CD4-positive, CD25-positive, alpha-beta regulatory T cell (primary cell): ENCODE measurements around the gene CST9. TPM values are rescaled to one million over a fixed set of nuclear protein-coding genes. Genes with fewer than 3 reads are reported as not detected.

Experiments
- ATAC-seq, 2 donors: fragments of 150-1000 bp; cut with Tn5 transposase; one replicate each; pipeline ENCODE4 v1.10.0; 2021; ENCODE audit warnings: low read depth in 2 of 2, moderate number of reproducible peaks in 2 of 2, moderate library complexity in 1 of 2
- DNase-seq, 3 donors: peaks; one replicate each; pipeline versions ENCODE4 v3.0.0 to v3.0.0-alpha.2; 2012 to 2022; ENCODE audit warnings: mixed read lengths in 1 of 3
- H3K27ac ChIP-seq: one replicate; pipeline ENCODE4 v1.7.0; 2013; ENCODE audit warnings: mild to moderate bottlenecking, low read length; ENCODE audit not compliant: insufficient read depth, poor library complexity, severe bottlenecking
- H3K27me3 ChIP-seq: one replicate; pipeline ENCODE4 v1.7.0; 2013; ENCODE audit warnings: low read length; ENCODE audit not compliant: control insufficient read depth, insufficient read depth
- H3K36me3 ChIP-seq: one replicate; pipeline ENCODE4 v1.7.0; 2013; ENCODE audit warnings: mild to moderate bottlenecking, low read length, moderate library complexity; ENCODE audit not compliant: control insufficient read depth, insufficient read depth
- H3K4me1 ChIP-seq: 2 replicates; pipeline ENCODE4 v1.7.0; 2013; ENCODE audit warnings: mild to moderate bottlenecking, low read length; ENCODE audit not compliant: insufficient read depth, control insufficient read depth, poor library complexity, severe bottlenecking
- H3K4me3 ChIP-seq: one replicate; pipeline ENCODE4 v1.7.0; 2013; ENCODE audit warnings: low read depth, mild to moderate bottlenecking, low read length, moderate library complexity
- H3K9me3 ChIP-seq, 2 experiments: 1 replicate in 1 of 2; 2 replicates in 1 of 2; pipeline ENCODE4 v1.7.0; 2013; ENCODE audit warnings: low read length in 2 of 2, mild to moderate bottlenecking in 1 of 2, moderate library complexity in 1 of 2; ENCODE audit not compliant: control insufficient read depth in 2 of 2
- H3K27ac Mint-ChIP-seq, 3 donors: one replicate each; pipeline ENCODE4 v1.8.0; 2020 to 2022; ENCODE audit warnings: mild to moderate bottlenecking in 3 of 3, mixed read lengths in 3 of 3, moderate library complexity in 2 of 3
- H3K27me3 Mint-ChIP-seq: one replicate; pipeline ENCODE4 v1.8.0; 2022; ENCODE audit warnings: mild to moderate bottlenecking, mixed read lengths
- H3K36me3 Mint-ChIP-seq: one replicate; pipeline ENCODE4 v1.8.0; 2020; ENCODE audit warnings: mixed read lengths
- H3K4me1 Mint-ChIP-seq, 4 donors: one replicate each; pipeline ENCODE4 v1.8.0; 2020 to 2022; ENCODE audit warnings: mixed read lengths in 4 of 4, mild to moderate bottlenecking in 1 of 4
- H3K4me3 Mint-ChIP-seq, 4 donors: one replicate each; pipeline ENCODE4 v1.8.0; 2020 to 2022; ENCODE audit warnings: mild to moderate bottlenecking in 4 of 4, mixed read lengths in 4 of 4, moderate library complexity in 3 of 4
- H3K9me3 Mint-ChIP-seq, 7 donors: one replicate each; pipeline ENCODE4 v1.8.0; 2020 to 2022; ENCODE audit warnings: mixed read lengths in 7 of 7, mild to moderate bottlenecking in 3 of 7, moderate library complexity in 2 of 7
- polyA plus RNA-seq, 4 donors: library from polyadenylated mRNA; unstranded; fragments of 300-500 nt; fragmentation: Illumina TruSeq; gene quantifications; one replicate each; pipeline ENCODE4 v1.2.3, GENCODE V29; 2021
- total RNA-seq: library from RNA; stranded (reverse); gene quantifications from one replicate; pipeline ENCODE4 v1.2.3, GENCODE V29; 2022

Gene CST9
- total and polyA plus RNA-seq, 5 donors from 2014 or later = not detected

DNA sequence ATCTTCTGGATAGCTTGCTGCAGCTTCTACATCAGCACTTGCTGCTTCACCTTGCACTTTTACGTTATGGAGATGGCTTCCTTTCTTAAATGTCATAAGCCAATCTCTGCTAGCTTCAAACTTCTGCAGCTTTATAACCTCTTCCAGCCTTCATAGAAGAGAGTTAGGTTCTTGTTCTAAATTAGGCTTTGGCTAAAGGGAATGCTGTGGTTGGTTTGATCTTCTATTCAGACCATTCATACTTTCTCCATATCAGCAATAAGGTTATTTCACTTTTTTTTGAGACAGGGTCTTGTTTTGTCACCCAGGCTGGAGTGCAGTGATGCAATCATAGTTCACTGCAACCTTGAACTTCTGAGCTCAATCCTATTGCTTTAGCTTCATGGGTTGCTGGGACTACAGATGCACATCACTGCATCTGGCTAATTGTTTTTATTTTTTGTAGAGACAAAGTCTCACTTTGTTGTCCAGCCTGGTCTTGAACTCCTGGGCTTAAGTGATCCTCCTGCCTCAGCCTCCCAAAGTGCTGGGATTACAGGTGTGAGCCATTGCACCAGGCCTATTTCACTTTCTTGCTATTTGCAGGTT lies 44.2 kb upstream of the CST9 start:
- no peak overlapping the region for H3K4me3 ChIP-seq
- Mint-ChIP-seq H3K9me3 (no peaks in the 10 kb centered on the region), H3K27me3 (no peaks in the 10 kb centered on the region), H3K4me1 (no peaks in the 10 kb centered on the region), H3K27ac (no peak overlapping the region), H3K4me3 (no peak overlapping the region), H3K36me3 (no peaks in the 10 kb centered on the region)
- ATAC-seq = no peak
- no peak overlapping the region for H3K27ac ChIP-seq
- no peaks in the 10 kb centered on the region for H3K4me1 ChIP-seq
- DNase-seq = no peak
- H3K9me3 ChIP-seq = no peaks in the 10 kb centered on the region
- no peaks in the 10 kb centered on the region for H3K36me3 ChIP-seq
- H3K27me3 ChIP-seq = no peaks in the 10 kb centered on the region

DNA sequence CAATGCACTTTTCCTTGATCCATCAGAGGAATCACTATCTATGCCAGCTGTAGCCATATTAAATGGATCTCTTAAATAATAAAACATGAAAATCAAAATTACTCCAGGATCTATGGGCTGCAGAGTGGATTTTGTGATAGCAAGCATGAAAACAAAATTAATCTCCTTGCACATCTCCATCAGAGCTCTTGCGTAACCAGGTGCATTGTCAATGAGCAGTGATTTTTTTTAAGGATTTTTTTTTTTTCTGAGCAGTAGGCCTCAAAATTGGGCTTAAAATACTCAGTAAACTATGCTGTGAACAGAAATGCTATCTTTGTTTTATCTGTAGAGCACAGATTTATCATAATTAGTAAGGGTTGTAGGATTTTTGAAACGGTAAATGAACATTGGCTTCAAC lies 43.5 kb upstream of the CST9 start:
- Mint-ChIP-seq H3K27me3 (no peaks in the 10 kb centered on the region), H3K4me3 (no peak overlapping the region), H3K9me3 (no peaks in the 10 kb centered on the region), H3K27ac (no peak overlapping the region), H3K4me1 (no peaks in the 10 kb centered on the region), H3K36me3 (no peaks in the 10 kb centered on the region)
- no peaks in the 10 kb centered on the region for H3K27me3 ChIP-seq
- H3K4me3 ChIP-seq = no peak overlapping the region
- no peak overlapping the region for H3K27ac ChIP-seq
- H3K9me3 ChIP-seq = no peaks in the 10 kb centered on the region
- H3K36me3 ChIP-seq = no peaks in the 10 kb centered on the region
- H3K4me1 ChIP-seq = no peaks in the 10 kb centered on the region
- DNase-seq (no peak), ATAC-seq (no peak)

DNA sequence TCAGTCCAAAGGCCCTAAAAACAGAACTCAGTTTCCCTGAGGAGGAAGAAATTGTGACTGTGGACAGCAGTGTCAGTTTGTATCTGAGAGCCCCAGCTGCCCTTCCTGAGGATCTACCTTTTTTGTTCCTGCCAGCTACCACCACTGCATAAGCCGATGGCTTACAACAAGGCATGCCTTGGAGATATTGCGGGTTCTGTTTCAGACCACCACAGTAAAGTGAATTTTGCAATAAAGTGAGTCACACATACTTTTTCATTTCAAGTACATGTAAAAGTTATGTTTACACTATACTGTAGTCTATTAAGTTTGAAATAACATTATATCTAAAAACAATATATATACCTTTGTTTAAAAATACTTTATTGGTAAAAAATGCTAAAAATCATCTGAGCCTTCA lies 41.6 kb upstream of the CST9 start:
- no peaks in the 10 kb centered on the region for H3K36me3 Mint-ChIP-seq
- H3K4me3 Mint-ChIP-seq = no peak overlapping the region

DNA sequence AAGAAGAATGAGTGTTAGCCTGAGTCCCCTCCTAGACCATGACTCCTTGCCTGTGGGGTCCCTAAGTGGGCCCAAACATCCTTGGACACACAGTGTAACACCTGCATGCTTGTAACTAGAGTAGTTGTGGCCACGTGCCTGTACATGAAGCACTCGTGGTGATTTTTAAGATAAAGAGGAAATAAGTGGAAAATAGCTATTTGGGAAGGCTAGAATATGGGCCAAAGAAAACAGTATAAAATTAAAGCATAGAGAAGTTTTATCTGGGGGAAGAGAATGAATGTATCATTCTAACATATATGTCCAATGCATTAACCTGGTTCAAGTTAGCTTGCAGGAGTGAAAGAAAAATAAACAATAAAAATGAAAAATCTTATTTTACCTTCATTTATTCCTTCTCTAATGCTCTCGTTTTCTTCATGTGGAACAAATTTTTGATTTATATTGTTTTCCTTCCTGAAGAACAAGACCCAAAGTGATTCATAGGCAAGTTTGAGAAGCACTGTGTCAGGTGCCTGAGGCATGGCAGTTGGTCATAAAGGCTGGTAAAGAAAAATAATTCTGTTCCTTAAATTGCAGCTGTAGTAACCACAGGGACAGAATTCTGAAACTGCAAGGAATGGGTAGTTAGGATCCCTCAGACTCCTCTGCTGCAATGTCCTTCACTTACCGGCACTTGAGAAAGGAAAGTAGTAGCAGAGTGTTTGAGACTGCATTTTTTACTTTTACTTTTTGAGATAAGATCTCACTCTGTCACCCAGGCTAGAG lies 40.6 kb upstream of the CST9 start:
- no peak overlapping the region for H3K27ac ChIP-seq
- no peaks in the 10 kb centered on the region for H3K4me1 ChIP-seq
- no peak overlapping the region for H3K27ac Mint-ChIP-seq
- no peak overlapping the region for H3K4me3 Mint-ChIP-seq
- peaks cover 4% of the 10 kb centered on the region for H3K27me3 Mint-ChIP-seq
- H3K9me3 ChIP-seq = no peaks in the 10 kb centered on the region
- no peaks in the 10 kb centered on the region for H3K9me3 Mint-ChIP-seq
- H3K27me3 ChIP-seq = no peaks in the 10 kb centered on the region
- H3K4me3 ChIP-seq = no peak overlapping the region
- ATAC-seq (no peak), DNase-seq (no peak)
- H3K36me3 Mint-ChIP-seq = no peaks in the 10 kb centered on the region
- H3K36me3 ChIP-seq = no peaks in the 10 kb centered on the region
- no peaks in the 10 kb centered on the region for H3K4me1 Mint-ChIP-seq

More for the DNA sequence above, 41.6 kb upstream of the CST9 start:
- Histone ChIP-seq H3K9me3 (no peaks in the 10 kb centered on the region), H3K36me3 (no peaks in the 10 kb centered on the region), H3K27me3 (no peaks in the 10 kb centered on the region), H3K27ac (no peak overlapping the region), H3K4me3 (no peak overlapping the region), H3K4me1 (no peaks in the 10 kb centered on the region)
- DNase-seq = no peak
- Mint-ChIP-seq H3K4me1 (no peaks in the 10 kb centered on the region), H3K9me3 (no peaks in the 10 kb centered on the region), H3K27me3 (peaks cover 4% of the 10 kb centered on the region), H3K27ac (no peak overlapping the region)
- ATAC-seq = no peak

DNA sequence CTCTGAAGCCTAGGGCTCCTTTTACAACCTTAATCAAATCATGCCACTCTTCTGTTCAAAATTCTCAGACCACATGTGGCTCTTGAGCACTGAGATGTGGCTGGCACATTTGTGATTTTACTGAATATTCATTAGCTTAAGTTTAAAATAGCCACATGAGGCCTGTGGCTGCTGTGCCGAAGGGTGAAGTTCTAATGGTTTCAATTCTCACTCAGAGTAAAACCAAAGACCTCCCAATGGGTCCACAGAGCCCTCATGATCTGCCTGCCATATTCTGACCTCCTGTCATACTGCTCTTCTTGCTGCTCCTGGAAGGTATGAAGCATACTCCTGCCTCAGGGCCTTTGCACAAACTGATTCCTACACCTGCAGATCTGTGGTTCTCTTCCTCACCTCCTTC lies 39.9 kb upstream of the CST9 start:
- H3K27ac Mint-ChIP-seq = no peak overlapping the region
- no peaks in the 10 kb centered on the region for H3K36me3 Mint-ChIP-seq
- Histone ChIP-seq H3K36me3 (no peaks in the 10 kb centered on the region), H3K27me3 (no peaks in the 10 kb centered on the region), H3K9me3 (no peaks in the 10 kb centered on the region), H3K4me1 (no peaks in the 10 kb centered on the region), H3K4me3 (no peak overlapping the region), H3K27ac (no peak overlapping the region)
- ATAC-seq = no peak
- H3K9me3 Mint-ChIP-seq = no peaks in the 10 kb centered on the region
- H3K4me3 Mint-ChIP-seq = no peak overlapping the region
- no peak for DNase-seq
- peaks cover 4% of the 10 kb centered on the region for H3K27me3 Mint-ChIP-seq
- H3K4me1 Mint-ChIP-seq = no peaks in the 10 kb centered on the region

DNA sequence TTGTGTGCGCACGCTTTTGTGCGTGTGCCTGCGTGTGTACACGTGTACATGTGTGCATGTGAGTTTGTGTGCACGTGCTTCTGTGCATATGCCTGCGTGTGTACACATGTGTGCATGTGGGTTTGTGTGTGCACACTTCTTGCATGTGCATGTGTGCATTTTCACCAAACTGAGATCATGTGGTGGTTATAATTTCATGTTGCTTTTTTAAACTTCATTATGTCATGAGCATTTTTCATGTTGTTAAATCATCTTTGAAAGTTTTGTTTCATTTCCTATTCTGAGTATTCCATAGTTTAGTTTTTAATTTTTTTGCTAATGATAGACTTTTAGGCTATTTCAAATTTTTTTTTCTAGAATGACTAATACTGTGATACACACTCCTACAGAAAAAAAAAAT lies 38.4 kb upstream of the CST9 start:
- ATAC-seq (no peak), DNase-seq (no peak)
- Mint-ChIP-seq H3K4me3 (no peak overlapping the region), H3K9me3 (no peaks in the 10 kb centered on the region), H3K27me3 (peaks cover 4% of the 10 kb centered on the region), H3K36me3 (no peaks in the 10 kb centered on the region), H3K4me1 (no peaks in the 10 kb centered on the region), H3K27ac (no peak overlapping the region)
- Histone ChIP-seq H3K36me3 (no peaks in the 10 kb centered on the region), H3K4me1 (no peaks in the 10 kb centered on the region), H3K9me3 (no peaks in the 10 kb centered on the region), H3K4me3 (no peak overlapping the region), H3K27ac (no peak overlapping the region), H3K27me3 (no peaks in the 10 kb centered on the region)

DNA sequence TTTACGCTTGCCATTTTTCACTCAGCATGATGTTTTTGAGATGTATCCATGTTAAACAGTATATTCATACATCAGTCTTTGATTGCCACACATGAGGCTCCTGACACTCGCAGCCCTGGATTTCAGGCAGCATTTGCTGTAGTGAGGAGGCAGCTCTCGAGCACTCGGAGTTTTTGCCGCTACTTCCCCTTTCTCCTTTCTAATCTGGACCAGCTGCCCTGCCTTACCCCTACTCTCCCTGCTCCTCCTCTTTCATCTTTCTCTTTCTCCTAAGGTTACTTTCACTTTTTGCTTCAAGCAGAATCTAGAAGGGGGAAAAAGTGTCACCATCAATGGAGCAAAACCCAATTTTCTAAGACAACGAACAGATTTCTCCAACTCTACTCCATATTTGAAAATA lies 37.9 kb upstream of the CST9 start:
- no peaks in the 10 kb centered on the region for H3K9me3 ChIP-seq
- no peak overlapping the region for H3K4me3 Mint-ChIP-seq
- no peak overlapping the region for H3K4me3 ChIP-seq
- DNase-seq (no peak), ATAC-seq (no peak)
- no peak overlapping the region for H3K27ac ChIP-seq
- H3K4me1 Mint-ChIP-seq = no peaks in the 10 kb centered on the region
- peak overlapping the region in 2 of 3 donors; percentile 20 to 40 for H3K27ac Mint-ChIP-seq
- H3K27me3 Mint-ChIP-seq = peaks cover 4% of the 10 kb centered on the region
- H3K36me3 Mint-ChIP-seq = no peaks in the 10 kb centered on the region
- H3K4me1 ChIP-seq = no peaks in the 10 kb centered on the region
- H3K9me3 Mint-ChIP-seq = no peaks in the 10 kb centered on the region
- no peaks in the 10 kb centered on the region for H3K36me3 ChIP-seq
- H3K27me3 ChIP-seq = no peaks in the 10 kb centered on the region
